Measurements from ENCODE around the gene JCAD.

JCAD gene

GRCh38 chr10:30072068-30072467 lies 12.7 kb upstream of the JCAD start:
- no peak for DNase-seq

DNA sequence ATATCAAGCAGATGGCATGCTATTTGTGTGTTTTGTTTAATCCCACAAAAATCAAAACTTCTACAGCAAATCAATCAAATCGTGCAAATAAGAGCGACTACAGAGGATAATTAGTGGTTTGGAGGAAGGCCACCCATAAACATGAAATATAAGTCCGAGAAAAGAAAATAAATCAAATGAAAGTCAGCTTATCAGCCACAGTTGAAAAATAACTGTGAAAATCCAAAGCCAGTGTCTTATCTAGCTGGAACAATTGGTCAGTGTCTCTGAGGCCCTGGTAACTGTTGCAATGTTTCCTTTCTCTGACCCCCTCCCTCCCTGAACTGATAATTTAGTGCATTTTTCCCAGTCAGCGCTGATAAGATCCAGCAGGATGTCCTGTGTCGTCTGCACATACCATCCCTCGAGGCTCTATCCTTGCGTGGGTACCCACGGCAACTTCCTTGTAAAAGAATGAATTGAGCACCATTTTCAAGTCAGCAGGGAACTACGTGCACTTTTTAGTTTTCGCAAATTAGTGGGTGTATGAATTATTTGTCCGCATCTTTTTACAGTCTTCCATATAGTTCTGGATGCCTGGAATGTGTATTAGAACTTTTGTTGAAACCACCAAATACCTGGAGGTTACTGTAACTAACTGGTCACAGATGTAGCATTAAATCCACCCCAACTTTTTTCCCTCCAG lies 10.8 kb upstream of the JCAD start:
- DNase-seq, result no peak

DNA sequence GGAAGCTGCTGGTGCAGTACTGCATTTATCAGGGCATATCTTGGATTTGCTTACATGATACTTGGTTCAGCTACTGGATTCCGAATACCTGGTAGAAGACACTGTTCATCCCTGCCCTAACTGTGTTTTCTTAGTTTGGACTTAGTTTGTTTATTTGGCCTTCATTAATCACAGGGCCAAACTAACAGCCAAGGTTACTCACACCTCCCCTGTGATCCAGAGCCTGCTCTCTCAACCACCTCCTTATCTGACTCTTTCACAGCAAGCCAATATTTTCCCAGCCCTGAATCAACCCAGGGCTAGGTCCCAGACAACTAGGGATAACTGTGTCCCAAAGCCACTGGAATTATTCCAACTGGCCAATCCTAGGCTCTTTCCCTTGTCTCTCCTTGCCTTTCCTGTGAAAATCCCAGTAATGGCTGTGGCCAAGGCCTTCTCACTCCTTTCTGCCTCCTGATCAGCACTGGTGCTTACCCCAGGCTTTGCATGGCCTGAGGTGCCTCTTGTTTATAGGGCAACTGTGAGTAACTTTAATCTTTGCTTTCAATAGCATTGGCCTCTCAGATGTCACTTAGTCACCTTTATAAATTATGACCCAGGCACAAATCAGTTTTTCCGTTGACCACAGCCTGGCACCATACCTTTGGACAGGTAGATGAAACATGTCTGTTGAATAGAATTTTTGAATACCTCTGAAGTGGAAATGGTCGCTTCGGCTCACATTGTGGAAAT lies 9.3 kb upstream of the JCAD start:
- DNase-seq, result no peak

DNA sequence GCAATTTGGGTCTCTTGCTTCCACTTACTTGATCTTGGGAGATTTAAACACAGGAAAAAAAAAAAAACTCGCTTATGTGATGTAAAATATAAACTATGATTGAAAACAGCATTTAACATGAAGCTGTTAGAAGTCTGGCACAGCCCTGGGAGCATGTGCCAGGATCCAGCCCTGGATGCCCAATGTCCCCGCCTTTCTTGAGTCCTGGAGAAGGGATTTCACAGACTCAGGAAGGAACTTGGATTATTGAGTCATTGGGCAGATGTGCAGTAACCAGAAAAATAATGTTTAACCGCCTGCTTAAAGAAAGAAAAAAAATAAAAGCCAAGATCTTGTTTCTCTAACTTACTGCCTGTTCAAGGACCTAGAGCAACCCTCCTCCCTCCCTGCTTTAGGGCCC lies 3.7 kb upstream of the JCAD start:
- no peak for DNase-seq

GRCh38 chr10:30062582-30062981 lies 3.2 kb upstream of the JCAD start:
- no peak for DNase-seq

- no peak for DNase-seq
Observed at GRCh38 chr10:30062090-30062489, 2.7 kb upstream of the JCAD start.

- no peak for DNase-seq
Observed at GRCh38 chr10:30058570-30059132, 735 bp downstream of the JCAD start.

GRCh38 chr10:30057894-30058556 lies 1.4 kb downstream of the JCAD start:
- DNase-seq, result no peak

DNA sequence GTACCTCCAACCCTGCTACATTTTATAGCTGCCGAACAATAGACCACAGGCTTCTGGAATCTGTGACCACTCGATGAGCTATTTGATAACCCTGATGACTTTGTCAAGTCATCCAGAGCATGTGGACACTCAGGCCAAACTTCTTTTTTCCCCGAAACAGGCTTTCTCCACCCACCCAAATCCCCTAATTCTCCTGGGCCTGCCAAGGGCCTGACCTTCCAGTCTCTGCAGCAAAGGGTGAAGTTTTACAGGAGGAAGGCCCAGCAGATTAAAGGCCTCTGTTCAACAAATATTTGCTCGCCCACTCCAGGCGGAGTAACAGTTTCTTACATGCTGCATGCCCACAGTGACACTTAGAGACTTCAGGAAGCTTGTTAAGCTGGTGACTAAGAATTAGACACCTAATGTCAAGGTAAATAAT lies 2.0 kb downstream of the JCAD start:
- DNase-seq, result no peak

DNA sequence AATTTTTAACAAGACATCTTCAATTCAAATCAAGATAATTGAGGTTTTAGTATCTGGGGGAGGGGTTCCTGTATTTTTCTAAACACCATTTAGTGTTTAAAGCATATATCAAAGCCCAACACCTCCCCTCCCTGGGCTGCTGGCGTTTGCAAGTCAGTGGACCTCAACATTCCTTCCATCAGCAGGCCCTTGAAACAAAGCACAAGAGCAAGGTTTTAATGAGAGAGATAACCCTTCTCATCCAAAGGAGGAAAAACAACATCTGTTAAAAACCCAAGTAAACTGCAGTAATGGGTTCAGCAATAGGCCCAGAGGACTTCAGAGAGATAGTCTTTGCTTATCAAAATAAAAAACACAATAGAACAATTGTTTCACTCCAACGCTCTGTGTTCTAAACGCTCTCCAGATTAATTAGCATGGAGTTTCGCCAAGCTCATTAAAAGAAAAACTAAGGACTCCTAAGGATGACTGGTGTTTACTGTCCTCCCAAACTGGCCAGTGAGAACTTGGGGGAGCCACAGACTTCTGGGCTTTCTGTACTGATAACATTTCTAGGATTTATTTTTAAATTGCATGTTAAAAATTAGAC lies 2.5 kb downstream of the JCAD start:
- DNase-seq, result no peak

DNA sequence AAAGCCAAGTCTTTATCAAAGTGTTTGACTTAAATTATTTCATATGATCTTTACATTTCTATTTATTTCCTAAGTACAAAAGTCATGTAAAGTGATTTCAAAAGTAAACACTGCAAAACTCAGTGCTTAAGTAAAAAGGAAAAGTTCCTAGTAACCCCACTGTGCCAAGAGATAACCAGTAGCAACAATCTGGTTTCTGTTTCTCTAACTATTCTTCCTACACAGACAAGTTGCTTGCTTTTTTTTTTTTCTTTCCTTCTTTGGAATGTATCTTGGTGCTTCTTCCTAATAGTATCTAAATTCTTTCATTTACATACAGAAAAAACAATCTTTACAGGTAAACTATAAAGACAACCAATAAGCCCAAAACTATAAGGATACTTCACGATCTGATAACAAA lies 3.1 kb downstream of the JCAD start:
- DNase-seq, result no peak

DNA sequence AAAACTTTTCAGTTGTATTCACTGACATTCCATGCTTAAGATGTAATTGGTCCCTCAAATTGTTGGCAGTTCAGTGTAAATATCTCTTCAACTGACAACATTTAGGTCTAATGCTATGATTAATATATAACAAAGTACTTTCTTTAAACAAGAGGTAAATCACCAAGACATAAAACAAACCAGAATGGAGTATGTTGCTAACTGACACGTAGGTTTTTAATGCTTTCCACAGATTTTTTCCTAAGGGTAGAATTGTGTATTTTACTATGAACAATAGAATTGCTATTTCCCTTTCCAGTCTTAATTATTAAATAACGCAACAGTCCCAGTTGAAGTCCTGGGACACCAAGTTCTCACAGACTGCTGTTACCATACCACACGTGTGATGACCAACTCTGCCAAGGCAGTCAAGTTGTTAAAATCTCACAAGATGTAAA lies 4.1 kb downstream of the JCAD start:
- DNase-seq, result no peak

- no peak for DNase-seq
Observed at GRCh38 chr10:30052062-30052461, 7.3 kb downstream of the JCAD start.

DNA sequence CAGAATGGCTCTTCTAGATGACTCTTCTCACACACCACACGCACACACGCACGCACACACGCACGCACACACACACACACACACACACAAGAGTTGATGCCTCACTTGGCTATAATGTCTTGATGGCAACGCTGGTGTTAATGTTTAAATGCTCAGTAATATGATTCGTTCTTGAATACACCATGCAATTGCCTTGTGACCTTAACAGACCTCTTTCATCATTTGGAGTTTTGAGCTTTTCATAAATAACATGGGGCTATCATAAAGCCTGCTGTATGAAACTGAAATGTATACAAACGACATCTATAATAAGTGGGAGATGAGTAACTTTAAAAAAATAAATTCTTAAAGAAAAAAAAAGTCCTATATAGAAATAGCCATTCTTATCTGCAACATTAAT lies 8.2 kb downstream of the JCAD start:
- no peak for DNase-seq

GRCh38 chr10:30050411-30050810 lies 9.0 kb downstream of the JCAD start:
- DNase-seq, result no peak

DNA sequence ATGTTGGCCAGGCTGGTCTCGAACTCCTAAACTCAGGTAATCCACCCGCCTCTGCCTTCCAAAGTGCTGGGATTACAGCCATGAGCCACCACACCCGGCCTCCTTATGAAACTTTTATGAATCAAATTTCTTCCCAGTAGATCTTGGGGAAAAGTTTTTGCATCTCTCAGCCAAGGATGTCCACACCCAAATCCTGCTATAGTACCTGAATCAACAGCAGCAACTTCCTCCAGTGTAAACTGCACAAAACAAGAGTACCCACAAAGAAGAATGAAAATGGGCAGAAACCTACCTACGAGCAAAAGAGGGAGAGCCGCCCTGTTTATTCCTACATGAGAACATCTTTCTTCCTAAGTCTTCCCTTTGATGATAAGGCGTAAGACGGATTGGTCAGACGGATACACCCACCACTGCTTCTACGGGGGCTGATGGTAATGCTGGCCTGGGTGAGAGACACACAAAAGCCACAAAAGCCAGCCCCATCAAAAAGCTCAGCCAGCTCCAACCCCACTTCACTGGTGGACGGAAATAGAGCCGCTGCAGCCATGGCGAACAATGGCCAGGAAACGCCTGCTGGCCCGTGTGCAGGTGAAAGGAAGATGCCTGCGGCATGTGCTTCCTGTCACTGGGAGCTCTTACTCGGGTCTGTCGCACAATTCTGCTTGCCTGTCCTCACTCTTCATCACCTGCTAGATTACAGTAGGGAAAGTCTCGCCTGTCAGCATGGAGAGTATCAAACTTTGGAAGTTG lies 10.4 kb downstream of the JCAD start:
- no peak for DNase-seq

- no peak for DNase-seq
Observed at GRCh38 chr10:30047924-30048531, 11.4 kb downstream of the JCAD start.

GRCh38 chr10:30047430-30047829 lies 12.0 kb downstream of the JCAD start:
- DNase-seq, result no peak

DNA sequence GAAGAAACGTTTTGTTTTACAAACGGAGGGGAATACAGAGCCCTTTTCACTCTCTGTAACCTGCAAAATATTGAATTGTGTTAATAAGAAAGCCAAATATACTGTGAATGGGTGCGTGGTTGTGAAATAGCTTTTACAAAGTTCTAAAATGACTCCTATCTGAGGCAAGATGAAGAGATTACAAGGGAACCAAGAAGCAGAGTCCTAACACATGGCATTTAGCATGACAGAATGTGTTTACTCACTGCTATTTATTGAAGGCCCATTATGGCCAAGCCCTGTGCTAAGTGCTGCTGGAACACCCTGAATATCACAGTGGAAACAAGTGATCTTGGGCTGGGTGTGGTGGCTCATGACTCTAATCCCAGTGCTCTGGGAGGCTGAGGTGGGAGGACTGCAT lies 12.9 kb downstream of the JCAD start:
- DNase-seq, result no peak

GRCh38 chr10:30045961-30046360 lies 13.4 kb downstream of the JCAD start:
- no peak for DNase-seq

- no peak for DNase-seq
Observed at GRCh38 chr10:30043476-30044270, 15.7 kb downstream of the JCAD start.
